HL-60/S4 treated with phorbol 12-myristate 13-acetate at 8.2 ng/mL for 4 days and 3 days (cell line): ENCODE measurements around the gene TTBK1.

Experiments
- in situ Hi-C: fragments of 300-500 bp; cut with MboI; formaldehyde crosslinking; loops from 2 replicates; pipeline ENCODE4 v1.15.0; 2022; ENCODE audit warnings: low sequenced_read_pairs

The TTBK1 gene

GRCh38 chr6:43254138-43254817 is 11.0 kb downstream of the TTBK1 start:
- in situ Hi-C loops, result loop anchor here (10.0 kb wide), 1 partner anchor 81 kb away; no protein-coding TSS in a partner anchor

GRCh38 chr6:43254846-43255245 is 11.6 kb downstream of the TTBK1 start:
- in situ Hi-C loops, result loop anchor here (10.0 kb wide), 1 partner anchor 80 kb away; no protein-coding TSS in a partner anchor

- in situ Hi-C loops, result loop anchor here (10.0 kb wide), 1 partner anchor 79 kb away; no protein-coding TSS in a partner anchor
Measured at GRCh38 chr6:43255408-43256054, 12.2 kb downstream of the TTBK1 start.

GRCh38 chr6:43256670-43257366 is 13.5 kb downstream of the TTBK1 start:
- in situ Hi-C loops, result loop anchor here (10.0 kb wide), 1 partner anchor 78 kb away; no protein-coding TSS in a partner anchor

GRCh38 chr6:43257367-43258145 is 14.3 kb downstream of the TTBK1 start:
- in situ Hi-C loops, result loop anchor here (10.0 kb wide), 1 partner anchor 77 kb away; no protein-coding TSS in a partner anchor

- in situ Hi-C loops, result loop anchor here (10.0 kb wide), 1 partner anchor 77 kb away; no protein-coding TSS in a partner anchor
Measured at GRCh38 chr6:43258180-43258579, 14.9 kb downstream of the TTBK1 start.

GRCh38 chr6:43258807-43259686 is 15.8 kb downstream of the TTBK1 start:
- in situ Hi-C loops, result loop anchor here (10.0 kb wide), 1 partner anchor 76 kb away; no protein-coding TSS in a partner anchor

- in situ Hi-C loops, result no loop called here
Measured at GRCh38 chr6:43260791-43261190, 17.5 kb downstream of the TTBK1 start.

- in situ Hi-C loops, result no loop called here
Measured at GRCh38 chr6:43261198-43261597, 17.9 kb downstream of the TTBK1 start.

- in situ Hi-C loops, result no loop called here
Measured at GRCh38 chr6:43262000-43262779, 18.9 kb downstream of the TTBK1 start.

GRCh38 chr6:43262780-43263313 is 19.6 kb downstream of the TTBK1 start:
- in situ Hi-C loops, result no loop called here

GRCh38 chr6:43263314-43264178 is 20.3 kb downstream of the TTBK1 start:
- in situ Hi-C loops, result no loop called here

- in situ Hi-C loops, result no loop called here
Measured at GRCh38 chr6:43264599-43265145, 21.4 kb downstream of the TTBK1 start.

- in situ Hi-C loops, result no loop called here
Measured at GRCh38 chr6:43265564-43265963, 22.3 kb downstream of the TTBK1 start.

GRCh38 chr6:43267619-43268354 is 24.5 kb downstream of the TTBK1 start:
- in situ Hi-C loops, result no loop called here

GRCh38 chr6:43268355-43268700 is 25.0 kb downstream of the TTBK1 start:
- in situ Hi-C loops, result no loop called here

GRCh38 chr6:43268782-43269272 is 25.5 kb downstream of the TTBK1 start:
- in situ Hi-C loops, result no loop called here
